Stimulated activated CD4-positive, alpha-beta T cell treated with anti-CD3 and anti-CD28 coated beads, TNF-alpha, amount 100 ng/mL, for 48 hours (primary cell): ENCODE data around the gene A1BG.

ENCODE experiments used
- DNase-seq, 3 donors: peaks; one replicate each; pipeline ENCODE4 v3.0.0-alpha.2; 2020; ENCODE audit warnings: low read depth in 3 of 3

A1BG gene

GRCh38 chr19:58300620-58301019 is 52.7 kb downstream of the A1BG start:
- DNase-seq, result no peak

DNA sequence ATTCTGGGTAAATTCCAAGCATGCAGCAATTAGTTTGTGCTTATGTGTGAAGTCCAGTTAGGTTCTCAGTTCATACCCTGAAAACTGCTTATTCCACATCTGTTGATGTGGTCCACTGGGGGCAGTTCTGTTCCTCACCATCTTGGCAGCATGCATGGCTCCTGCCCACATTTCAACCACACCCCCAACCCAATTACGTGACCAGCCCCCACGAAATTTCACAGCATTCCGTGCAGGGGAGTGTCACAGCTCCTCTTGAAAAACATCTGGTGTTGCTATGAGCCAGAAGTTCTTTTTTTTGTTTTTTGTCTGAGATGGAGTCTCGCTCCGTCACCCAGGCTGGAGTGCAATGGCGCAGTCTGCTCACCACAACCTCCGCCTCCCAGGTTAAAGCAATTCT is 57.2 kb downstream of the A1BG start:
- no peak for DNase-seq
